ENCODE measurements around the gene MGA.

DNA sequence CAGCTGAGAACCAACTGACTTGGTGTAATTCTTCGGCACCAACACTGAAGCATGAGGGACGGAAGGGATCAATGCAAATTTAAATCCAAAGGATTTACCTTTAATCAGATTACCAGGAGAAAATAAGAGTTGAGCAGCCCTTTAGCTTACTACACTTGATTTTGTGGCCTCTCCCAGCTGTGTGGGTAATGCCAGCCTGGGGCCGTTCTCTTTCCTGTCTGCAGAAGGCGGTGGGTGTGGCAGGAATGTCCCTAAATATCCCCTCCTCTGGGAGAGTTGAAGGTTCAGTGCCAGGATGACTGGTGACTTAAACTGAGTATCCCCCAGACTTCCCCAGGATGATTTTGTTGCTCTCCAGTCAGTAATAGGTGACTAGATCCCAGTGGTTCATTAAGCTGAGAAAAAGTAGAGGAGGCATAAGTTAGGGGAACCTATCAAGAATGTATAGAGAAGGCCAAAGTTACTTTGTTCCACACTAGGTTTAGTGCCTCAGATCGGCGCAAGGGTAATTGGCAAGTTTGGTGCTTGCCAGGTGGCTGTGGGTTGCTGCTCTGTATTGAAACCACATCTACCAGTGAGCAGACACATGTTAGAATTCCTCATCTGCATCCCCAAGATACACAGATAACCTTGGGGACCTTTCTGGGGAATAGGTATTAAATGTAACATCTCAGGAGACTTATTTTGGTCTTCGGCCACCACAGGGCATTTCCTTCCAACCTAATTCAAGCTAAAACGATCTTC, 137.2 kb downstream of the MGA start:
- TF ChIP-seq, protein P1, sequence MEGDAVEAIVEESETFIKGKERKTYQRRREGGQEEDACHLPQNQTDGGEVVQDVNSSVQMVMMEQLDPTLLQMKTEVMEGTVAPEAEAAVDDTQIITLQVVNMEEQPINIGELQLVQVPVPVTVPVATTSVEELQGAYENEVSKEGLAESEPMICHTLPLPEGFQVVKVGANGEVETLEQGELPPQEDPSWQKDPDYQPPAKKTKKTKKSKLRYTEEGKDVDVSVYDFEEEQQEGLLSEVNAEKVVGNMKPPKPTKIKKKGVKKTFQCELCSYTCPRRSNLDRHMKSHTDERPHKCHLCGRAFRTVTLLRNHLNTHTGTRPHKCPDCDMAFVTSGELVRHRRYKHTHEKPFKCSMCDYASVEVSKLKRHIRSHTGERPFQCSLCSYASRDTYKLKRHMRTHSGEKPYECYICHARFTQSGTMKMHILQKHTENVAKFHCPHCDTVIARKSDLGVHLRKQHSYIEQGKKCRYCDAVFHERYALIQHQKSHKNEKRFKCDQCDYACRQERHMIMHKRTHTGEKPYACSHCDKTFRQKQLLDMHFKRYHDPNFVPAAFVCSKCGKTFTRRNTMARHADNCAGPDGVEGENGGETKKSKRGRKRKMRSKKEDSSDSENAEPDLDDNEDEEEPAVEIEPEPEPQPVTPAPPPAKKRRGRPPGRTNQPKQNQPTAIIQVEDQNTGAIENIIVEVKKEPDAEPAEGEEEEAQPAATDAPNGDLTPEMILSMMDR (IDR thresholded peaks at IDR 0.05), result no peak
- TF ChIP-seq POLR2AphosphoS5 (IDR thresholded peaks at IDR 0.05), result no peak
- TF ChIP-seq POLR2A (IDR thresholded peaks at IDR 0.05; ENCODE audit: low read depth), result no peak

Measured in esophagus muscularis mucosa (tissue), 3 donors.